Jurkat, Clone E6-1 (cell line): ENCODE data around the gene PLXNB1.

Experiments used
- DNase-seq: peaks from one replicate; pipeline ENCODE4 v3.0.0-alpha.2; 2011; ENCODE audit warnings: low read depth, low spot score
- H3K4me3 ChIP-seq: 2 replicates; pipeline ENCODE4 v1.5.1; 2011; ENCODE audit warnings: mild to moderate bottlenecking, low read length, control low read depth, moderate library complexity

The PLXNB1 gene

DNA sequence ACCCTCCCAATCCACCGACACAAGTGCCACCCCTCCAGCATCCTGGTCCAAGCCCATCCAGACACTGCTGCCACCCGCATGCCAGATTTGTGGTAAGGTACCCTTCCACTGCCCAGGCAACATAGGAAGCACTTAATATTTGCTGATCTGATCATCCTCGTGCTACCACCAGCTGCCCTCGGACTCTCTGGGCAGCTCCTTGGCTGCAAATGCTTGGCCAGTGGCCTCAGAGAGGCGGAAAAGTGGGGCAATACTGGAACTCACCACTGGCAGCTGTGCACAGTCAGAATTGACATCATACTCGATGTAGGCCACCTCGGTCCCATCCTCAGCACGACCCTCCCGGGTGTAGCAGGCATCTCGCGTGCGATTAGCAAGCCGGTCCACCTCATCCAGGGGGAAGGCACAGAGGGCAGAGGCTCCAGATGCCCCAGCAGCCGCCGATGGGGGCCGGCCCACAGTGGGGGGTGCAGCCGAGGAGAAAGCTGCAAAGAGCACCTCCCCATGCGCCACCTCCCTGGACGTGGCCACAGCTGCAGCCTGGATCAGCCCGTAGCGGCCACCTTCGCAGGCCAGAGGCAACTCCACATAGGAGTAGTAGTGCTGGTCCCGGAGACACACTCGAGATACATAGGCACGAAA lies 6.5 kb downstream of the PLXNB1 start:
- H3K4me3 ChIP-seq: no peak overlapping the region
- DNase-seq: no peak

DNA sequence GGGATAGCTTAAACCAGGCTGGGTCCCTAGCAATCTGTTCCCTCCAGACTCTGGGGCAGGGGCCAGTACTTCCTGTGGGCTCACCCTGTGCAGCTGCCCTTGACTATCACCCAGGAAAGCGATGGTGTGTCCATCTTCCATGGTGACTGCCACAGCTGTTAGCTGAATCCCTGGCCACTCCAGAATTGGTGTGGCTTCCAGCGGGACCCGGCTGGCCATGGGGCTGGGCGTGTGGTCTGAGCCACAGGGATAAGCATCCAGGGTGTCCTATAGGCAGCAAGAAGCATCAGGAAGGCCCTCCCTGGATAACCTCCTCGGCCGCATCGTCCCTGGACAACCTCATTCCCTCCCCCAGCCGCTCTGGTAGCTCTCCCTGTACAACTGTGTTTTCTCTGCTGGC lies 7.2 kb downstream of the PLXNB1 start:
- H3K4me3 ChIP-seq: no peak overlapping the region
- DNase-seq: no peak

DNA sequence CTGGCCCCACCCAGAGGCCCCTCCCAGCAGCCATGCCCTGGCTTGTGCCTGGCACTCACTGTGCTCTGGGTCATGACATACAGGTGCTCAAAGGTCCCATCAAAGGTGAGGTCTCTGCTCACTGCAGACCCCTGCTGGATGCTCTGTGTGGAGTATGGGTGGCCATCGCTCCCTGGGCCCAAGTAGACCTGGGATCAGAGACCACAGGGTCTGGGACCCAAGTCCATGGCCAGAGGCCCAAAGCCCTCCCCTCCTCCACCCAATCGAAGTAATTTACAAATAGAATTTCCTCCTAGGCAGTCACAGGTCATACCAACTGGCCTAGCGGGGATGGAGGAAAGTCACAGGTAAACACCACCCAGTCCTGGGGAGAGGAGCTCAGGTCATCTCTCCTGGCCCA lies 7.6 kb downstream of the PLXNB1 start:
- no peak overlapping the region for H3K4me3 ChIP-seq
- DNase-seq: no peak

DNA sequence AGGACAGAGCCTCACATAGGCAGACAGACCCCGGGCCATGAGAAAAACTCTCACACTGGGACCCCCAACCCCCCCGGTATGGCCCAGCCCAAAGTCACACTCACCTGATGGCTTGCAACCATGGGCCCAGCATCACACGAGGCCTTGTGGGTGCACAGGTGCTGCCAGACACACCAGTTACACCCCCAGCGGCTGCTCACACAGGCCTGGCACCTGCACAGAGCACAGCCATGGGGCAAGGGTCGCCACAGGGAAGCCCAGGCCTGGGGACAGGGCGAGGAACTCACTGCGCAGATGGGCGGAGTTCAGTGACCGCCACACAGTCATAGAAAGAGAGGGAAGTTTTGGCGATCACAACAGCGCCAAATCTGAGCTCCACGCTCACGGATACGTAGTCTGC lies 9.3 kb downstream of the PLXNB1 start:
- DNase-seq: no peak
- no peak overlapping the region for H3K4me3 ChIP-seq

DNA sequence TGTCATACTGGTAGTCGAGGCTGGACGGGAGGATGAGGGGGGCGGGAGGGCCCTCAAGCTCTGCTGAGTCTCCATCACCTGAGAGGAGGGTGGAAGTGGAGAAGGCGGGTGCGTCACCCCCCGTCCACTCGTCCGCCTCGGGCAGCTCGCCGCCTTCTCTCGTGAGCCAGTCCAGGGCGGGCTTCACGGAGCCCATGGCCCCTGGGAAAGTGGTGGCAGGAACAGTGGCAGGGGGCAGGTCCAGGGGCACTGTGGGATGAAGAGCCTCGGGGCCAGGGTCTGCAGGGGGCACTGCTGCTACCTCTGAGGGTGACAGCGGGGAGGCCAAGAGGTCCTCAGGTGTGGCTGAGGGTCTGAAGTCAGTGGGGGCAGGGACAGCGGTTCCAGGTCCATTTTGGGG lies 10.3 kb downstream of the PLXNB1 start:
- H3K4me3 ChIP-seq: no peak overlapping the region
- no peak for DNase-seq

DNA sequence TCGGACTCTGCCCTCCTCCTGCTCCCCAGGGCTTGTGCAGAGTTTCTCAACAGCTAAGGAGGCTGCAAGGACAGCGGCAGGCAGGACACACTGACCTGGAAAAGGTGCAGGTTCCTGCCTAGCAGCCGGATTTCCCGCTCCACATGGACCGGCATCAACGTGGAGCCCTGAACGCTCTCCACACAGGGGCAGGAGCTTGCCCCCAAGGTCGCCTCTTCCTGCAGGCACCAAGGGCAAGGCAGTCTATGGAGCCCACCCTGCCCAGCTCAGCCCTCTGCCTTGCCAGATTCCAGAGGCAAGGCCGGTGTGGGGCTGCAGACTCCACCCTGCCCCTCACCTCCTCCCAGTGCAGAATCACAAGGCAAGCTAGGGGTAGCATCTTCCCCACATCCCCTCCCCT lies 10.7 kb downstream of the PLXNB1 start:
- no peak for DNase-seq
- H3K4me3 ChIP-seq: no peak overlapping the region

DNA sequence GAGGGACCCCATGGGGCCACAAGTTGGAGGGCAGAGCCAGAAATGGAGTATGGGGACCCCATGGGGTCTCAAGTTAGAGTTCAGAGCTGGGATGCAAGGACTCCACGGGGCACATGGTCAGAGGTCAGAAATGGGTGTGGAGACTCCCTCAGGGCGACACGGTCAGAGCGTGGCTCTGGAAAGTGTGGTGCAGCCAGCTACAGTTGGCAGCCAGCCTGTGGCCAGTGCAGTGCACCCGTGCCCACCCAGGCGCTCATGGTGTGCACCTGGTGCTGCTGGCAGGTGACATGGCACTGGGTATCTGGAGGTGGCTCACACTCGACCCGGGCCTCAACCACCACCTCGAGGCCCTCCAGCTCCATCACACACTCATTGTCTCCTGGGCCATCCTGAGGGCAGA lies 11.2 kb downstream of the PLXNB1 start:
- DNase-seq: no peak
- H3K4me3 ChIP-seq: no peak overlapping the region

DNA sequence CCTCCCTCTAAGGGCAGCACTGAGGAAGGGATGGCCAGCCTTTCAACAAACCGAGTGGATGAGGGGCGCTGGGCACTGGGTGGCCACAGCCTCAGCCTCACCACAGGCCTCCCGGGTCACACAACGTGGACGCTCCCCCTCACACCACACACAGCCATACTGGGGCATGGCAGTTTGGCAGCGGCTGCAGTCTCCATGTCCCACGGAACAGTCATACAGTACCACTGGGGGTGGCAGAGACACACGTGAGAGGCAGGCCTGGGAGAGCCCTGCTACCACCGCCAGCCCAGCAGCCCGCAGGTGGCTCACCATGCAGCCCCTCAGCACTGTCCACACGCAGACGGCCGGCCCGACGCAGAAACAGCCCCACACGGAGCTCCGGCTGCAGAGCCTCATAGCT lies 11.7 kb downstream of the PLXNB1 start:
- H3K4me3 ChIP-seq: no peak overlapping the region
- no peak for DNase-seq

DNA sequence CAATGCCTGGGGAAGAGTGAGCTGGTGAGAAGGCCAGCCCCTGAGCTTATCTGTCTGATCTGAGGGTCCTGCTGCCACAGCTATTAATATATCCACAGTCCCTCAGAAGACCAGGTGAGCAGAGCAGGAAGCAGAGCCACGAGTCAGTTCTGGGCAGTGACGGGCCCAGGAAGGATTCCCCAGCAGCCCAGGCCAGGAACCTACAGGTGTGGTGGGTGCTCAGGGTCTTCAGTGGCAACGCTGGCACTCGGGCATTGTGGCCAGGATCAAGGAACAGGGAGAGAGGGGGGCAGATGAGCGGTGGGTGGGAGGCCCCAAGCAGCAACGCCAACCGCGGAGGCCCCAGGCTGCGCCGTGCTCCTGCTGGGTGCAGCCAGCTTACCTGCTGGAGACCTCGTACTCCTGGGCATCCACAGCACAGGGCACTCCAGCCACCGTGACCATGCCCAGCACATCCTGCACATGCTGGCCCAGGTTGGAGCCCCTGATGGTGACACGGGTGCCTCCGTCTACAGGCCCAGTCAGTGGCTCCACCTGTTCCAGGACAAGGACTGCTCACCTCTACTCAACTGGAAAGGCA lies 12.3 kb downstream of the PLXNB1 start:
- no peak for DNase-seq
- no peak overlapping the region for H3K4me3 ChIP-seq

DNA sequence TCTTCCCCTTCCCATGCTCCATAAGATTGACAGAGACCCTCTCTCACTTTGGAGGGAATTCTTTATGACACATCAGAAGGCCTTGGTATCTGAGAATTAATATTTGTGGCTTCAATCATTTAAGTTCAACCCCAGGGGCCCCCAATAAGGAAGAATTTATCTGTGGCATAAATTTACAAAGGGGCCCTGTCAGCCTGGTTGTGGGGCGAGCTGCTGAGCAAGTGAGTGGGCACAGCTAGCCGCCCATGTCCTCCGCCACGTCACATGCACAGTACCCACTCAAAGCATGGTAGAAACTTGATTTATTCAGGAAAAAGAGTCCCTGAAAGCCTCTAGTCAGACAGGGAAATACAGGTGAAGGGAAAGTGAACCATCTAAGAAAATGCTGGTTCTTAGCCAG lies 13.3 kb downstream of the PLXNB1 start:
- DNase-seq: no peak

DNA sequence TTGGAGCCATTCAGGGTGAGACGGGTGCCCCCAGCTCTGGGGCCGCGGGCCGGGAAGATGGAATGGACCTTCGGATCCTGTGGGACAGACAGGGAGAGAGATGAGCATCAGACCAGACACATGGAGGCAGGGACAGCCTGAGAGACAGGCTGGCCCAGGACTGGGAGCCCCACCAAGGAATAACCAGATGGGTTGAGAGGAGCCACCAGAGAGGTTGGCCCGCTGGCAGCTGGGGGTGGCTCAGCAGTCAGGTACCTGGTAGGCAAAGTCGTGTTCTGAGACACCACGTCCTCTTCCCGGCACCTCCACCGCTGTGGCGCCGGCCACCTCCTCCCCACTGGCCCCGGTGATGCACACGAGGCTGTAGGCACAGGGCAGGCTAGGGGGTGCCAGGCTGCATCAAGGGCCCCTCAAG lies 13.8 kb downstream of the PLXNB1 start:
- no peak overlapping the region for H3K4me3 ChIP-seq
- no peak for DNase-seq

More for the DNA sequence above, 13.3 kb downstream of the PLXNB1 start:
- H3K4me3 ChIP-seq: no peak overlapping the region

DNA sequence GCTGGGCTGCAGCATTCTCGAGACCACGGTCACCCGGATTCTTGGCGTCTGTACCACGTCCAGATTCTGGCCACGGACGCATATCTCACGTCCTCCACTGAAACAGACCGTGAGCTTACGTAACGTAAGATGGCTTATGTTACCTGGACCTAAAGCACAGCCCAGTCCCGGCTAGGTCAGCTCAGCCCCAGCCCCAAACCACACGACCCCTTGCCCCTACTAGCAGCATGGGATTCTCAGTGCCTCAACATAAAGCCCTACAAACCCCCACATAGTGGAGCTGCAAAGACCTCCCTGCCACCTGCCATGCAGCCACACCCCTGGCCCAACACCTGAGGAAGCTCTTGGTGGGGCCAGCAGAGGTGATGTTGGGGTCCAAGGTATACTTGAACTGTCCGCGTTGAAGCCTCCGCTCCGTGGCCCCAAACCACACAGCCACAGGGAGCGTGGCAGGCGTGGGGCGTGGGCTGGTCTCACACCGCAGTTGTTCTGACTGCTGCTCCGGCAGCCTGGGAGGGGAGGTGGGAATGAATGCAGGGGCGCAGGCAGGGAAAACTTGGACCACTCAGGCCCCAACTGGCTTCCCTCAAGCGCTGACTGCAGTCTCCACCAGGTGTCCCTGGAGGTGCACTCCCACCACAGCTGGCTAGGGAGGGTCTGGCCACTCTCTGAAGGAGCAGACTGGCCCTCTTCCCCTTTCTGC lies 14.5 kb downstream of the PLXNB1 start:
- H3K4me3 ChIP-seq: no peak overlapping the region
- DNase-seq: no peak

DNA sequence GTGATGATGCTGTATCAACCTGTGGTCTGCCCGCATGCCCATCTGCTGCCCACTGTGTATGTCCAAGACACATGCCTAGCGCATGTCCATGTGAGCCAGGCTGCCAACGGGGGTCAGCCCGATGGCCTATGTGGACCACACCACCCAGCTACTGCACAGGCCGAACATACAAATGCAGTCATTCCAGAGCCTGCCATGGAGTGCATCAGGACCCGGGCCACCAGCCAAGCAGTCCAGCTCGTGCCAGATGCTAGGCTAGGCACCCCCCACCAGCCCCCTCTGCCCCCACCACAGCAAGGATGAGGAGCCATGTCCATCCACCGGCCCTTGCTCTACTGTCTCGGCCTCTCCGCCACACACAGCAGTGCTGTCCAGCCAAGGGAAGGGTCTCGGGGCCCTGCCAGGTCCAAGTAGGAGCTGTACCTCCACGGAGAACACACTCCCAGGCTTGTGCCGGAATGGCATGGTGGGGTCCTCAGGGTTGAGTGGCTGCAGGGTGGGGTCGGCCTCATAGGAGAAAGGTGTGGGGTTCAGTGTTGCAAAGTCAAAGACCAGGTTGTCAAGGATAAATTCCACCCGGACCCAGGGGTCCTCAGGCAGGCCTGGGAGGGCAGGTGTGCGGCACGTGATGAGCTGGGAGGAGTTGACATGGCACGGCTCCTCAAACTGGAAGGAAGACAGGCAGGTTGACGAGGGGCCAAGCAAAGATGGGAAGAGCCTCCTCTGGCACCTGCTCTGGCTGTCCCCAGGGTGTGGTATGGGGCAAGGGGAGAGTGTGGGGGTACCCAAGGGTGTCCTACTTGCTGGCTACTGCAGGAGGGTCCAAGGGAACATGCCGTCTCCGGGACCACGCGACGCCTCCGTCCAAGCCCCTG lies 15.3 kb downstream of the PLXNB1 start:
- DNase-seq: no peak
- H3K4me3 ChIP-seq: no peak overlapping the region

DNA sequence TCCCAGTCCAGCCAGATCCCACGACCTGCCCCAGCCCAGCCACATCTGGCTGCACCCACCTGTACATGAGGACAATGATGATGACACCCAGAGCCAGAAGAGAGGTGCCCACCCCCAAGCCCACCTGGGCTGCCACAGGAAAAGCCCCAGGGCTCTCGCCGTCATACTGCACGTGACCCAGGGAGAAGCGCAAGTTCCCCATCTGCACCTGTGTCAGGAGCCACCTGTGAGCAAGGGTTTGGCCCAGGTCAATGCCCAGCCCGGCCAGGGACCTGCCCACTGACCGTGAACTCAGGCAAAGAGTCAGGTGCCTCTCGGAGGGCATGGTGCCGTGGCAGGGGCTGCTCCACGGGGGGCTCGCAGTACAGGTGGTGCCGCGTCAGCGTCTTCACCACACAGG lies 16.3 kb downstream of the PLXNB1 start:
- no peak overlapping the region for H3K4me3 ChIP-seq
- no peak for DNase-seq

DNA sequence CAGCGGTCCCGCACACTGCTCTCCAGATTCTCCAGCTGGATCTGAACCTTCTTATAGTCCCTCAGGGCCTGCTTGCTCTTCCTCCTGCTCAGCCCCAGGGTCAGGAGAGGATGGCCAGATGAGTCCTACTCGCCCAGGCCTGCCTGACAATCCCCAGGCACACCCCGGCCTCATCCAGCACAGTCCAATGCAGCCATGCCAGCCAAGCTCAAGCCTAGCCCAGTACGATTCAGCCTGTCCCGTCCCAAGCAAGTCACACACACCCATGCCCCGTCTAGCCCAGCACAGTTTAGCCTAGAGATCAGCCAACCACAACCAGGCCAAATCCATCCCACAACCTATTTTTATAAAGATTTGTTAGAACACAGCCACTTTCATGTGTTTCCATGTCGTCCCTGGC lies 16.8 kb downstream of the PLXNB1 start:
- H3K4me3 ChIP-seq: no peak overlapping the region

DNA sequence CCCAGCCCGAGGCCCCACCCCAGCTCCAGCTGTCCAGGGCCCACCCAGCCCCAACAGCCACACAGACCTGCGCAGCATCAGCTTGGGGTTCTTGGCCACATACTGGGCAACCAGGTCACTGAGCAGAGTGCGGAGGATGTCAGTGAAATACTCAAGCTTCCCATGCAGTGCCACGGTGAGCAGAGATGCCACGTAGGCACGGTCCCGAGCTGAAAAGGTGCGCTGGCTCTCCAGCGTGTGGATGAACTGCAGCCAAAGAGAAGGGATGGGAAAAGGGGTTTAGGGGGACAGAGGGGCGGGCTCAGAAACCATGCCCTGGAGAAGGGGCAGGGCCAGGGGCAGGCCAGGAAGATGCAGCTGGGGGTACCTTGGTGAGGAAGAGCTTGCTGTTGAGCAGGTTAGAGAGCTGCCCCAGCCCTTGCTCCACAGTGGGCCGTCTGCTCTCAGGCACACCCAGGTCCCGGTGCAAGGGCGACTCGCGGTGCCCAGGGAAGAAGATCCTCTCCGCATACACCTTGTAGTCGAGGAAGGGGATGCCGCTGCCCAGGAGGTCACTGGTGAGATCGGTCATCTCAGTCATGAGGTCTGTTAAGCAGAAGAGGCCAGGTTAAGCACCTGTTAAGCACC lies 17.4 kb downstream of the PLXNB1 start:
- no peak for DNase-seq

More for the DNA sequence above, 16.8 kb downstream of the PLXNB1 start:
- no peak for DNase-seq

DNA sequence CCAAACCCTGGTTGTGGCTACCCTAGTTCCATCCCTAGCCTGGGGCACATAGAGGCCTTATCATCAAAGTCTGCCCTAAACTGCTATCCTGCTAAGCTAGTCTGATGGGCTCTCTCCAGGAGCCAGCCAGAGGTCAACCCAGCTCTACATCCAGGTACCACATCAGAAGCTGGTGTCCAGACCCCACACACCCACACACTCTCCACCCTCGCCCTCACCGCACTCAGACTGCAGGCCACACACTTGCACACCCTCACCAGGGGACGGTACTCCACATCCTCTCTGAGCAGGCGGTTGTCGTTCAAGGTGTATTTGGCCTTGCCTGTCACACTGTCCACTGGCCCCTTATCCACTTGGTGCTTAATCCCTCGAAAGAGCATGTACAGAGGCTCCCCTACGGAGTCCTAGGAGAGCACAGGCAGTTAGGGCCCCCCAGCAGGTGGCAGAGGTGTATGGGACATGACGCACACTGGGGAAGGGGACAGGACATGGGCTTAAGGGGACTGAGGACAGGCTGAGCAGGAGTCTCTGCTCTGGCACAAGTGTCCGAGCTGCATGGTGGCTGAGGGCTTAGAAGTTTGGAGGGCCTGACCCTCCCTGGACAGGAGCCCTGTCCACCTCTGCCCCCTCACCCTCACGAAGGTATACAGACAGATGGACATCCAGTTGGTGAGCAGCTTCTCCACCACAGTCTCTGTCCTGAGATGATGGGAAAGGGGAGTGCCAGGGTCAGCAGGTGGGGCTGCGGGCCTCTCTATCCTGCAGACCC lies 18.1 kb downstream of the PLXNB1 start:
- DNase-seq: no peak
- no peak overlapping the region for H3K4me3 ChIP-seq

More for the DNA sequence above, 17.4 kb downstream of the PLXNB1 start:
- H3K4me3 ChIP-seq: no peak overlapping the region

DNA sequence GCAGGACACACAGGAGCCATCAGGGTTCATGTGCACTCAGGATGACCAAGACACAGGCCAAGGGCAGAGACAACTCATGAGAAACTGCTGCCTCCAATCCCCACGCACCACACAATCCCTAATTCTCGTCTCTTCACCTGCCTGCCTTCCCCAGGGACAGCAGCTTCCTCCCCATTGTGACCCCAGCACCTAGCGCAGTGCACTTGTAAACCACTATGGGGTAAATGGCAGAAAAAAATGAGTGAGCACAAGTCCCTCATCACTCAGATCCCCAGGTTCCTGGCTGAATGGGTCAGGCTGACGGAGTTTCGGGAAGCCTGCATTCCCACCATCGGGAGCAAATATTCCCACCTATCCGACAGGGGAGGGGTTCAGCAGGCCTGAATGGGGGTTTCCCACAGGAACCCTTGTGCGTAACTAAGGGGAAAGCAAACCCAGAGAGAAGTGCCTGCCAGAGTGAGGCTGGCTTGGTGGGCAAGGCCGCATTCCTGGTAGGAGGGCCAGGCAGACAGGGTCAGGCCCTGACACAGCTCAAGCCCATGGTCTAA lies 18.8 kb downstream of the PLXNB1 start:
- no peak overlapping the region for H3K4me3 ChIP-seq
- DNase-seq: no peak
